Measurements from ENCODE around the gene ITCH. TPM values are rescaled to one million over a fixed set of nuclear protein-coding genes. Genes with fewer than 3 reads are reported as not detected.
"Not testable (repeated sequence)": the region's sequence is repeated elsewhere in the genome, so short reads cannot be mapped to it uniquely, and the experiment has no call there.

ITCH gene
- polyA plus RNA-seq, 3 donors: 13.3 to 26.6 (median 19.9) TPM

GRCh38 chr20:34519841-34520240, 156.8 kb downstream of the ITCH start:
- not testable (repeated sequence) for H3K27me3 ChIP-seq (ENCODE audit: control insufficient read depth in 2 of 2, insufficient read depth in 2 of 2, low read length in 2 of 2); H3K4me3 Mint-ChIP-seq; H3K9ac ChIP-seq (ENCODE audit: insufficient read depth, low read length, poor library complexity, severe bottlenecking); H3K9me3 Mint-ChIP-seq; H3K4me2 ChIP-seq (replicated peaks; ENCODE audit: extremely low read depth, low read length, poor library complexity, severe bottlenecking); H3K27ac ChIP-seq (ENCODE audit: low read depth in 1 of 2, low read length in 2 of 2); H3K9me3 ChIP-seq (replicated peaks in 1 of 2; ENCODE audit: control insufficient read depth in 1 of 2, insufficient read depth in 1 of 2, low read length in 2 of 2); DNase-seq; H3K27me3 Mint-ChIP-seq (ENCODE audit: low read depth in 3 of 3); H3K4me3 ChIP-seq (replicated peaks in 1 of 3; ENCODE audit: low read depth in 2 of 3, low read length in 3 of 3); H2AFZ ChIP-seq (ENCODE audit: insufficient read depth, low read depth, low read length, poor library complexity, severe bottlenecking); H3K27ac Mint-ChIP-seq
- Histone ChIP-seq H3K4me1 (ENCODE audit: control insufficient read depth in 1 of 2, insufficient read depth in 2 of 2, low read length in 2 of 2) (peaks cover 10 to 20% of the 10 kb centered on the region in 2 donors), H3K36me3 (replicated peaks in 1 of 2; ENCODE audit: control insufficient read depth in 1 of 2, insufficient read depth in 2 of 2, low read length in 2 of 2) (peaks cover 3 to 45% of the 10 kb centered on the region in 2 donors), H3K79me2 (ENCODE audit: insufficient read depth, low read length) (peaks cover 89% of the 10 kb centered on the region), H4K20me1 (ENCODE audit: insufficient read depth, low read length) (peaks cover 63% of the 10 kb centered on the region)
- Mint-ChIP-seq H3K36me3 (peaks cover 21 to 47% of the 10 kb centered on the region in 2 donors), H3K4me1 (peaks cover 27% of the 10 kb centered on the region)
- intact Hi-C loops (cut with micrococcal nuclease): loop anchor here in 1 of 2 donors (5.0 kb wide), 1 partner anchor 218 kb away; the partner anchor contains the start of gene AHCY
- WGBS (ENCODE audit: insufficient coverage): 98% methylated on average over 8 of the region's 10 CpGs

DNA sequence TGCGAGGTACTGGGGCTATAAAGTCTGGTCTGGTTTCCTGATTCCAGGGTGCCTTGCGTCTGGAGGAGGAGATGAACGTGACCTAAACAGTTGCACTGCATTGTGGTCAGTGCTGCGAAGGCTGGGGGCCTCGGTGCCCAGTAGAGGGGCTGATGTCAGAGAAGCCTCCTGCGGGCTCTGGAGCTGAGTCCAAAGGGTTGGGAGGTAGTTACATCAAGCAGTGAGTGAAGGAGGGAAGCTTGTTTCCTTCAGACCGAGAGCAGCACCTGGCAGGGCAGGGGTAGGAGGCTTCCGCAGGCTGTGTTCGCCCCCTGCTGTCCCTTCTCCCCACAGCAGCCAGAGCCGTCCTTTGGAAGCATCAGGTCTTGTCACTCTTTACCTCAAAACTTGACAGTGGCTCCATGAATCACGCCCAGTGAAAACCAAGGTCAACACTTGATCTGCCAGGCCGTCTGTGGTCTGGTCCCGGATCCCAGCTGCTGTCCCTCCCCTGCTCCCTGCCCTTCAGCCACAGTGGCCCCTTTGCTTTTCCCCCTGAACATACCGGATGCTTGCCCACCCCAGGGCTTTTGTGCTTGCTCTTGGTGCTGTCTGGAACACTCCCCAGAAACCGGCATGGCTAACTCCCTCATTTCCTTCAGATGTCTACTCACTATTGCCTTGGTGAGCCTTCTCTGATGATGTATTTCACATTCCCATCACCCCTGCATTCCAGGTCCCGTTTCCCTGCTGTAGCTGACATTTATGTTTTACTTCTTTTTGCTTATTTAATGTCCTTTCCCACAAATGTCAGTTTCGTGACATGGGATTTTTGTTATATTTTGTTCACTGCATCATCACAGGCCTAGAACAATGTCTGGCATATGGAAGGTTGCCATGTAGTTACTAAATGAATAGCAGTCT, 160.1 kb downstream of the ITCH start:
- H3K9me3 Mint-ChIP-seq: no peaks in the 10 kb centered on the region
- intact Hi-C loops (cut with micrococcal nuclease): loop anchor here in 1 of 2 donors (5.0 kb wide), 1 partner anchor 221 kb away; the partner anchor contains the start of gene AHCY
- Histone ChIP-seq H3K27me3 (ENCODE audit: control insufficient read depth in 2 of 2, insufficient read depth in 2 of 2, low read length in 2 of 2) (no peaks in the 10 kb centered on the region), H3K27ac (ENCODE audit: low read depth in 1 of 2, low read length in 2 of 2) (peak overlapping the region in 1 of 2 donors; percentile 20), H3K9ac (ENCODE audit: insufficient read depth, low read length, poor library complexity, severe bottlenecking) (no peak overlapping the region), H4K20me1 (ENCODE audit: insufficient read depth, low read length) (peaks cover 86% of the 10 kb centered on the region), H3K36me3 (replicated peaks in 1 of 2; ENCODE audit: control insufficient read depth in 1 of 2, insufficient read depth in 2 of 2, low read length in 2 of 2) (peaks cover 23 to 77% of the 10 kb centered on the region in 2 donors), H3K4me1 (ENCODE audit: control insufficient read depth in 1 of 2, insufficient read depth in 2 of 2, low read length in 2 of 2) (no peaks in the 10 kb centered on the region), H3K4me2 (replicated peaks; ENCODE audit: extremely low read depth, low read length, poor library complexity, severe bottlenecking) (no peak overlapping the region), H3K9me3 (replicated peaks in 1 of 2; ENCODE audit: control insufficient read depth in 1 of 2, insufficient read depth in 1 of 2, low read length in 2 of 2) (no peaks in the 10 kb centered on the region), H2AFZ (ENCODE audit: insufficient read depth, low read depth, low read length, poor library complexity, severe bottlenecking) (no peak overlapping the region), H3K79me2 (ENCODE audit: insufficient read depth, low read length) (peaks cover 79% of the 10 kb centered on the region), H3K4me3 (replicated peaks in 1 of 3; ENCODE audit: low read depth in 2 of 3, low read length in 3 of 3) (no peak overlapping the region)
- 56% methylated on average over 15 of the region's 17 CpGs for WGBS (ENCODE audit: insufficient coverage)
- peaks cover 9% of the 10 kb centered on the region for H3K4me1 Mint-ChIP-seq
- H3K27ac Mint-ChIP-seq: peak overlapping the region in 5 of 7 donors; percentile 2 to 67 (median 46)
- H3K36me3 Mint-ChIP-seq: peaks cover 46 to 77% of the 10 kb centered on the region in 2 donors
- TF ChIP-seq, protein P1, sequence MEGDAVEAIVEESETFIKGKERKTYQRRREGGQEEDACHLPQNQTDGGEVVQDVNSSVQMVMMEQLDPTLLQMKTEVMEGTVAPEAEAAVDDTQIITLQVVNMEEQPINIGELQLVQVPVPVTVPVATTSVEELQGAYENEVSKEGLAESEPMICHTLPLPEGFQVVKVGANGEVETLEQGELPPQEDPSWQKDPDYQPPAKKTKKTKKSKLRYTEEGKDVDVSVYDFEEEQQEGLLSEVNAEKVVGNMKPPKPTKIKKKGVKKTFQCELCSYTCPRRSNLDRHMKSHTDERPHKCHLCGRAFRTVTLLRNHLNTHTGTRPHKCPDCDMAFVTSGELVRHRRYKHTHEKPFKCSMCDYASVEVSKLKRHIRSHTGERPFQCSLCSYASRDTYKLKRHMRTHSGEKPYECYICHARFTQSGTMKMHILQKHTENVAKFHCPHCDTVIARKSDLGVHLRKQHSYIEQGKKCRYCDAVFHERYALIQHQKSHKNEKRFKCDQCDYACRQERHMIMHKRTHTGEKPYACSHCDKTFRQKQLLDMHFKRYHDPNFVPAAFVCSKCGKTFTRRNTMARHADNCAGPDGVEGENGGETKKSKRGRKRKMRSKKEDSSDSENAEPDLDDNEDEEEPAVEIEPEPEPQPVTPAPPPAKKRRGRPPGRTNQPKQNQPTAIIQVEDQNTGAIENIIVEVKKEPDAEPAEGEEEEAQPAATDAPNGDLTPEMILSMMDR (IDR thresholded peaks at IDR 0.05): peak; percentile 29
- DNase-seq: peak in 1 of 3 donors; percentile 16
- H3K27me3 Mint-ChIP-seq (ENCODE audit: low read depth in 3 of 3): peaks cover 0 to 2% (median 0%) of the 10 kb centered on the region in 3 donors
- H3K4me3 Mint-ChIP-seq: peak overlapping the region in 1 of 2 donors; percentile 51
